ENCODE data around the gene ATP10B. TPM values are rescaled to one million over a fixed set of nuclear protein-coding genes. Genes with fewer than 3 reads are reported as not detected.

Gene ATP10B
- total and polyA plus RNA-seq, 2 of the 13 experiments (the other 11 are each of a cell fraction or from before 2014, with no cell fraction given): not detected

- Histone ChIP-seq H3K27ac (ENCODE audit: extremely low read length, insufficient read depth, low read length) (no peak overlapping the region), H3K4me1 (ENCODE audit: insufficient read depth, low read length) (no peaks in the 10 kb centered on the region), H3K4me3 (replicated peaks in 1 of 3; ENCODE audit: insufficient read depth in 1 of 3, low read depth in 2 of 3, low read length in 3 of 3) (no peak overlapping the region), H3K79me2 (ENCODE audit: insufficient read depth, low read length) (no peaks in the 10 kb centered on the region), H3K4me2 (ENCODE audit: low read depth, low read length) (no peak overlapping the region), H2AFZ (ENCODE audit: low read length) (no peak overlapping the region), H3K36me3 (replicated peaks in 1 of 2; ENCODE audit: control insufficient read depth in 1 of 2, insufficient read depth in 2 of 2, low read length in 2 of 2) (no peaks in the 10 kb centered on the region), H4K20me1 (ENCODE audit: insufficient read depth, low read length) (no peaks in the 10 kb centered on the region), H3K9me3 (ENCODE audit: low read length) (no peaks in the 10 kb centered on the region), H3K27me3 (ENCODE audit: control insufficient read depth in 1 of 2, insufficient read depth in 2 of 2, low read length in 2 of 2) (no peaks in the 10 kb centered on the region), H3K9ac (ENCODE audit: insufficient read depth, low read depth, low read length) (no peak overlapping the region)
- in situ Hi-C loops (cut with HindIII; ENCODE audit: extremely low pct_ligation_motif_present, low pct_unique_long_range_greater_than_20kb) (no loop called here), intact Hi-C loops (cut with micrococcal nuclease; ENCODE audit: unreplicated experiment) (no loop called here)
- ATAC-seq: no peak
- POLR2A ChIA-PET: no interaction called here
- BruUV-seq (replicated peaks): no TSS peak
- TF ChIP-seq ZNF784 (CRISPR knock-in tag; IDR thresholded peaks at IDR 0.05; ENCODE audit: borderline replicate concordance) (no peak), GZF1 (CRISPR knock-in tag; IDR thresholded peaks at IDR 0.05) (no peak), ZBTB21 (CRISPR knock-in tag; IDR thresholded peaks at IDR 0.05) (no peak), ZBTB26 (CRISPR knock-in tag; IDR thresholded peaks at IDR 0.05; ENCODE audit: borderline replicate concordance) (no peak), KAT8 (CRISPR knock-in tag; IDR thresholded peaks at IDR 0.05) (no peak), ZC3H4 (CRISPR knock-in tag; IDR thresholded peaks at IDR 0.05; ENCODE audit: borderline replicate concordance) (no peak), ELF3 (CRISPR knock-in tag; IDR thresholded peaks at IDR 0.05) (no peak), HOMEZ (CRISPR knock-in tag; IDR thresholded peaks at IDR 0.05; ENCODE audit: low read depth) (no peak), PTBP1 (IDR thresholded peaks at IDR 0.05; ENCODE audit: low read depth, low read length, poor library complexity, severe bottlenecking) (no peak), CBX5 (CRISPR knock-in tag; IDR thresholded peaks at IDR 0.05; ENCODE audit: borderline replicate concordance) (no peak), ZBTB3 (CRISPR knock-in tag; IDR thresholded peaks at IDR 0.05; ENCODE audit: borderline replicate concordance, low read depth) (no peak), ONECUT2 (CRISPR knock-in tag; IDR thresholded peaks at IDR 0.05) (no peak), EP300 (IDR thresholded peaks at IDR 0.05; ENCODE audit: low read depth in 2 of 2, low read length in 2 of 2) (no peak), EP300 (CRISPR knock-in tag; IDR thresholded peaks at IDR 0.05; ENCODE audit: borderline replicate concordance) (no peak)
- CTCF ChIA-PET (ENCODE audit: low intra/inter-chr PET ratio, low total read pairs): no interaction called here
- no peak for FAIRE-seq
- no peak for DNase-seq (ENCODE audit: low spot score)
- 81% methylated on average over 1 of the region's 1 CpG for WGBS (ENCODE audit: low lambda C conversion rate)
Measured at GRCh38 chr5:160601046-160601445, 251.0 kb downstream of the ATP10B start.
